Neural cell (in vitro differentiated cells): Measurements from ENCODE around the gene BAIAP2L1. TPM values are rescaled to one million over a fixed set of nuclear protein-coding genes. Genes with fewer than 3 reads are reported as not detected.

Source experiments
- H2AFZ ChIP-seq: fragments of 200-600, 300-800 bp; sonication (generic), shearing (Covaris generic); 2 replicates; pipeline ENCODE4 v1.6.0; 2014; ENCODE audit warnings: low read depth, mild to moderate bottlenecking, antibody characterized with exemption, low read length, moderate library complexity
- H3F3A ChIP-seq: fragments of 200-600 bp; shearing (Covaris generic); 2 replicates; pipeline ENCODE4 v1.6.1; 2016; ENCODE audit warnings: mild to moderate bottlenecking, moderate library complexity, mixed read lengths, antibody characterized with exemption, low read length; ENCODE audit not compliant: insufficient read depth, poor library complexity, severe bottlenecking
- H3K27ac ChIP-seq: fragments of 200-600, 300-800 bp; sonication (generic), shearing (Covaris generic); 2 replicates; pipeline ENCODE4 v1.5.1; 2014; ENCODE audit warnings: mild to moderate bottlenecking, low read length, moderate library complexity
- H3K27me3 ChIP-seq: fragments of 300-800, 200-600 bp; sonication (generic), shearing (Covaris generic); 2 replicates; pipeline ENCODE4 v1.6.0; 2014; ENCODE audit warnings: mild to moderate bottlenecking, low read depth, low read length, moderate library complexity; ENCODE audit not compliant: insufficient read depth
- H3K36me3 ChIP-seq: fragments of 300-800, 200-600 bp; sonication (generic), shearing (Covaris generic); 2 replicates; pipeline ENCODE4 v1.5.1; 2014; ENCODE audit warnings: mild to moderate bottlenecking, antibody characterized with exemption, low read length, moderate library complexity; ENCODE audit not compliant: insufficient read depth
- H3K4me2 ChIP-seq: fragments of 300-800, 200-600 bp; sonication (generic), shearing (Covaris generic); 2 replicates; pipeline ENCODE4 v1.6.0; 2014; ENCODE audit warnings: mild to moderate bottlenecking, low read length
- H3K4me3 ChIP-seq: fragments of 300-800, 200-600 bp; sonication (generic), shearing (Covaris generic); 2 replicates; pipeline ENCODE4 v1.5.1; 2014; ENCODE audit warnings: mild to moderate bottlenecking, low read length, moderate library complexity
- H3K79me2 ChIP-seq: fragments of 200-600 bp; shearing (Covaris generic); replicated peaks from 2 replicates; pipeline ENCODE4 v1.6.0; 2014; ENCODE audit warnings: mild to moderate bottlenecking, low read length, moderate library complexity; ENCODE audit not compliant: insufficient read depth
- H3K9ac ChIP-seq: fragments of 300-800, 200-600 bp; sonication (generic), shearing (Covaris generic); 2 replicates; pipeline ENCODE4 v1.6.1; 2016; ENCODE audit warnings: mild to moderate bottlenecking, low read length, mixed read lengths
- H3K9me2 ChIP-seq: fragments of 200-600 bp; shearing (Covaris generic); 2 replicates; pipeline ENCODE4 v1.6.1; 2016; ENCODE audit warnings: mild to moderate bottlenecking, low read length, mixed read lengths; ENCODE audit not compliant: insufficient read depth
- H3K9me3 ChIP-seq: fragments of 200-600, 300-800 bp; sonication (generic), shearing (Covaris generic); 2 replicates; pipeline ENCODE4 v1.6.1; 2016; ENCODE audit warnings: mild to moderate bottlenecking, mixed run types, low read length, moderate library complexity, mixed read lengths
- H4K20me1 ChIP-seq: fragments of 200-600 bp; shearing (Covaris generic); 2 replicates; pipeline ENCODE4 v1.6.1; 2016; ENCODE audit warnings: mild to moderate bottlenecking, mixed run types; ENCODE audit not compliant: insufficient read depth
- CTCF ChIP-seq: fragments of 450-650 bp; IDR thresholded peaks from 2 replicates; pipeline ENCODE4 v1.5.1; 2014; ENCODE audit warnings: antibody characterized with exemption, mild to moderate bottlenecking, moderate library complexity; ENCODE audit not compliant: poor library complexity, severe bottlenecking
- EP300 ChIP-seq: fragments of 450-650 bp; conservative IDR thresholded peaks from 2 replicates; pipeline ENCODE4 v1.6.1; 2014; ENCODE audit warnings: antibody characterized with exemption, mild to moderate bottlenecking, moderate library complexity; ENCODE audit not compliant: poor library complexity, severe bottlenecking
- EZH2 ChIP-seq: fragments of 200-600, 300-800 bp; shearing (Covaris generic), sonication (generic); IDR thresholded peaks from 2 replicates; pipeline ENCODE4 v1.6.1; 2014; ENCODE audit warnings: antibody characterized with exemption, low read length, borderline replicate concordance, mild to moderate bottlenecking; ENCODE audit not compliant: insufficient read depth, poor library complexity, severe bottlenecking
- MXI1 ChIP-seq: fragments of 450-650 bp; conservative IDR thresholded peaks from 2 replicates; pipeline ENCODE4 v1.6.1; 2014; ENCODE audit warnings: antibody characterized with exemption, mild to moderate bottlenecking; ENCODE audit not compliant: poor library complexity, severe bottlenecking
- POLR2AphosphoS5 ChIP-seq: IDR thresholded peaks from 2 replicates; pipeline ENCODE4 v1.6.1; 2012
- RAD21 ChIP-seq: fragments of 450-650 bp; conservative IDR thresholded peaks from 2 replicates; pipeline ENCODE4 v1.6.1; 2014; ENCODE audit warnings: antibody characterized with exemption, mild to moderate bottlenecking, moderate library complexity
- REST ChIP-seq: IDR thresholded peaks from 2 replicates; pipeline ENCODE4 v1.6.1; 2012; ENCODE audit warnings: borderline replicate concordance
- SMC3 ChIP-seq: fragments of 450-650 bp; conservative IDR thresholded peaks from 2 replicates; pipeline ENCODE4 v1.6.1; 2014; ENCODE audit warnings: antibody characterized with exemption, mild to moderate bottlenecking, moderate library complexity; ENCODE audit not compliant: poor library complexity
- TAF1 ChIP-seq: IDR thresholded peaks from 2 replicates; pipeline ENCODE4 v1.6.1; 2012; ENCODE audit warnings: low read depth
- polyA plus RNA-seq: library from polyadenylated mRNA; depleted of rRNA; stranded (reverse); fragments of >200 nt; gene quantifications from 2 replicates; pipeline ENCODE4 v1.2.3, GENCODE V29; 2014

The BAIAP2L1 gene
- polyA plus RNA-seq, 1 donor from 2014 or later, result not detected

- Histone ChIP-seq H3K9me2 (no peaks in the 10 kb centered on the region), H3K27ac (no peak overlapping the region), H3K4me3 (no peak overlapping the region), H3K4me2 (no peak overlapping the region), H3K9ac (no peak overlapping the region), H3K79me2 (no peaks in the 10 kb centered on the region), H3K27me3 (no peaks in the 10 kb centered on the region), H4K20me1 (no peaks in the 10 kb centered on the region), H3K9me3 (no peaks in the 10 kb centered on the region), H2AFZ (no peak overlapping the region), H3F3A (no peaks in the 10 kb centered on the region), H3K36me3 (no peaks in the 10 kb centered on the region)
- TF ChIP-seq POLR2AphosphoS5, result no peak
Observed at GRCh38 chr7:98329791-98330373, 71.0 kb downstream of the BAIAP2L1 start.

GRCh38 chr7:98329100-98329790, 71.6 kb downstream of the BAIAP2L1 start:
- TF ChIP-seq CTCF (no peak), MXI1 (no peak), EZH2 (no peak), TAF1 (no peak), RAD21 (no peak), REST (no peak), POLR2AphosphoS5 (no peak), EP300 (no peak), SMC3 (no peak)
- H3K27ac ChIP-seq, result no peak overlapping the region
- H3K4me2 ChIP-seq, result no peak overlapping the region

More at GRCh38 chr7:98329100-98329790, 71.6 kb downstream of the BAIAP2L1 start:
- Histone ChIP-seq H3F3A (no peaks in the 10 kb centered on the region), H3K4me3 (no peak overlapping the region), H4K20me1 (no peaks in the 10 kb centered on the region), H3K36me3 (no peaks in the 10 kb centered on the region), H3K9ac (no peak overlapping the region), H3K9me3 (no peaks in the 10 kb centered on the region), H3K79me2 (no peaks in the 10 kb centered on the region), H3K9me2 (no peaks in the 10 kb centered on the region), H3K27me3 (no peaks in the 10 kb centered on the region), H2AFZ (no peak overlapping the region)
